CD14-positive monocyte (primary cell): ENCODE data around the gene DPYD. TPM values are rescaled to one million over a fixed set of nuclear protein-coding genes. Genes with fewer than 3 reads are reported as not detected.

Source experiments
- DNase-seq, 3 donors: peaks; one replicate each; pipeline ENCODE4 v3.0.0-alpha.2; 2011 to 2022
- H2AFZ ChIP-seq: 2 replicates; pipeline ENCODE4 v1.6.0; 2012; ENCODE audit warnings: mild to moderate bottlenecking, low read depth, low read length, inconsistent platforms; ENCODE audit not compliant: insufficient read depth, poor library complexity, severe bottlenecking
- H3K27ac ChIP-seq, 2 donors: 1 replicate in 1 of 2; 2 replicates in 1 of 2; pipeline ENCODE4 v1.5.1; 2012 to 2013; ENCODE audit warnings: low read length in 2 of 2, control low read depth in 1 of 2, inconsistent platforms in 1 of 2, low read depth in 1 of 2, mild to moderate bottlenecking in 1 of 2
- H3K27me3 ChIP-seq, 2 donors: one replicate each; pipeline versions ENCODE4 v1.6.0 to v1.6.1; 2011 to 2013; ENCODE audit warnings: low read length in 2 of 2; ENCODE audit not compliant: control insufficient read depth in 2 of 2, insufficient read depth in 2 of 2
- H3K36me3 ChIP-seq, 2 donors: replicated peaks in 1 of 2; 1 replicate in 1 of 2; 2 replicates in 1 of 2; pipeline versions ENCODE4 v1.5.1 to v1.6.1; 2012 to 2013; ENCODE audit warnings: low read length in 2 of 2, control low read depth in 1 of 2, inconsistent platforms in 1 of 2, mild to moderate bottlenecking in 1 of 2; ENCODE audit not compliant: insufficient read depth in 2 of 2, control insufficient read depth in 1 of 2
- H3K4me1 ChIP-seq, 2 donors: 1 replicate in 1 of 2; 2 replicates in 1 of 2; pipeline versions ENCODE4 v1.5.1 to v1.6.1; 2012 to 2013; ENCODE audit warnings: low read length in 2 of 2, control low read depth in 1 of 2, inconsistent platforms in 1 of 2, mild to moderate bottlenecking in 1 of 2, moderate library complexity in 1 of 2; ENCODE audit not compliant: insufficient read depth in 2 of 2, control insufficient read depth in 1 of 2
- H3K4me2 ChIP-seq: replicated peaks from 2 replicates; pipeline ENCODE3; 2012; ENCODE audit warnings: low read length, moderate library complexity, mild to moderate bottlenecking; ENCODE audit not compliant: poor library complexity, severe bottlenecking; ENCODE audit errors: extremely low read depth
- H3K4me3 ChIP-seq, 3 experiments: fragments of 200-600 bp in 1 of 3; sonication (generic) in 1 of 3; replicated peaks in 1 of 3; 1 replicate in 2 of 3; 2 replicates in 1 of 3; pipeline ENCODE4 v1.5.1; 2011 to 2013; ENCODE audit warnings: low read length in 3 of 3, mild to moderate bottlenecking in 3 of 3, control low read depth in 2 of 3, low read depth in 2 of 3, inconsistent platforms in 1 of 3, moderate library complexity in 1 of 3
- H3K79me2 ChIP-seq: 2 replicates; pipeline ENCODE4 v1.6.0; 2012; ENCODE audit warnings: mild to moderate bottlenecking, control low read depth, inconsistent platforms, low read length, moderate library complexity; ENCODE audit not compliant: insufficient read depth
- H3K9ac ChIP-seq: 2 replicates; pipeline ENCODE4 v1.6.0; 2017; ENCODE audit warnings: low read length, mild to moderate bottlenecking; ENCODE audit not compliant: insufficient read depth, poor library complexity, severe bottlenecking
- H3K9me3 ChIP-seq, 2 donors: replicated peaks in 1 of 2; 1 replicate in 1 of 2; 2 replicates in 1 of 2; pipeline versions ENCODE4 v1.5.1 to v1.6.1; 2012 to 2013; ENCODE audit warnings: low read length in 2 of 2, control low read depth in 1 of 2; ENCODE audit not compliant: control insufficient read depth in 1 of 2, insufficient read depth in 1 of 2
- H4K20me1 ChIP-seq: 2 replicates; pipeline ENCODE4 v1.6.0; 2012; ENCODE audit warnings: mild to moderate bottlenecking, low read length, control low read depth, moderate library complexity; ENCODE audit not compliant: insufficient read depth
- H3K27ac Mint-ChIP-seq, 7 donors: one replicate each; pipeline ENCODE4 v1.8.0; 2020; ENCODE audit warnings: mild to moderate bottlenecking in 7 of 7, mixed read lengths in 7 of 7, moderate library complexity in 6 of 7, inconsistent platforms in 2 of 7
- H3K27me3 Mint-ChIP-seq, 3 donors: one replicate each; pipeline ENCODE4 v1.8.0; 2021 to 2022; ENCODE audit warnings: low read depth in 3 of 3, mild to moderate bottlenecking in 3 of 3, mixed read lengths in 3 of 3, moderate library complexity in 3 of 3, inconsistent platforms in 1 of 3
- H3K36me3 Mint-ChIP-seq, 2 donors: one replicate each; pipeline ENCODE4 v1.8.0; 2020; ENCODE audit warnings: mixed read lengths in 2 of 2, inconsistent platforms in 1 of 2, mild to moderate bottlenecking in 1 of 2
- H3K4me1 Mint-ChIP-seq: one replicate; pipeline ENCODE4 v1.8.0; 2020; ENCODE audit warnings: mild to moderate bottlenecking, mixed read lengths
- H3K4me3 Mint-ChIP-seq, 2 donors: one replicate each; pipeline ENCODE4 v1.8.0; 2020; ENCODE audit warnings: mild to moderate bottlenecking in 2 of 2, mixed read lengths in 2 of 2, moderate library complexity in 1 of 2
- H3K9me3 Mint-ChIP-seq, 7 donors: one replicate each; pipeline ENCODE4 v1.8.0; 2020 to 2022; ENCODE audit warnings: mixed read lengths in 7 of 7, mild to moderate bottlenecking in 6 of 7, moderate library complexity in 6 of 7, inconsistent platforms in 2 of 7
- CTCF ChIP-seq: fragments of 200-600 bp; IDR thresholded peaks from one replicate; pipeline ENCODE4 v1.8.0; 2022; ENCODE audit warnings: antibody characterized with exemption, mild to moderate bottlenecking
- WGBS: methylation state at CpG from one replicate; pipeline ENCODE4 v1.1.5; 2013; ENCODE audit warnings: missing lambda C conversion rate; ENCODE audit not compliant: insufficient coverage; 5-methylcytosine and 5-hydroxymethylcytosine counted together
- intact Hi-C, 2 donors: fragments of 100-400 bp; cut with micrococcal nuclease; formaldehyde crosslinking; loops; one replicate each; pipeline versions ENCODE4 v1.15.0 to v1.15.1; 2023
- polyA plus RNA-seq, 3 donors: library from polyadenylated mRNA; depleted of rRNA in 1 of 3; unstranded in 2 of 3; stranded (reverse) in 1 of 3; fragments of 300-500 nt in 2 of 3; fragments of >200 nt in 1 of 3; fragmentation: Illumina TruSeq in 2 of 3; gene quantifications; 1 replicate in 2 of 3; 2 replicates in 1 of 3; pipeline ENCODE4 v1.2.3, GENCODE V29; 2012 to 2021

Gene DPYD
- polyA plus RNA-seq, 3 donors = 87.6 to 171 (median 144) TPM

- H3K9me3 ChIP-seq = peaks cover 0 to 3% of the 10 kb centered on the region in 2 donors
- 100% methylated on average over 2 of the region's 3 CpGs for WGBS
- no peaks in the 10 kb centered on the region for H3K4me1 ChIP-seq
- H4K20me1 ChIP-seq = peaks cover 10% of the 10 kb centered on the region
- H3K4me3 ChIP-seq = no peak overlapping the region
- H3K27me3 Mint-ChIP-seq = no peaks in the 10 kb centered on the region
- no peaks in the 10 kb centered on the region for H3K27me3 ChIP-seq
- no peak overlapping the region for H3K4me3 Mint-ChIP-seq
- H3K9me3 Mint-ChIP-seq = peaks cover 2 to 10% (median 5%) of the 10 kb centered on the region in 7 donors
- no peak for DNase-seq
- peaks cover 0 to 13% of the 10 kb centered on the region in 2 donors for H3K36me3 ChIP-seq
- H3K27ac Mint-ChIP-seq = no peak overlapping the region
- no peaks in the 10 kb centered on the region for H3K79me2 ChIP-seq
- no peak for TF ChIP-seq CTCF
- no peak overlapping the region for H3K27ac ChIP-seq
- peaks cover 18 to 25% of the 10 kb centered on the region in 2 donors for H3K36me3 Mint-ChIP-seq
- no peak overlapping the region for H3K4me2 ChIP-seq
- H3K9ac ChIP-seq = no peak overlapping the region
- intact Hi-C loops = no loop called here
- H3K4me1 Mint-ChIP-seq = no peaks in the 10 kb centered on the region
- no peak overlapping the region for H2AFZ ChIP-seq
These were observed 524.4 kb downstream of the DPYD start for GRCh38 chr1:97396463-97396862.

DNA sequence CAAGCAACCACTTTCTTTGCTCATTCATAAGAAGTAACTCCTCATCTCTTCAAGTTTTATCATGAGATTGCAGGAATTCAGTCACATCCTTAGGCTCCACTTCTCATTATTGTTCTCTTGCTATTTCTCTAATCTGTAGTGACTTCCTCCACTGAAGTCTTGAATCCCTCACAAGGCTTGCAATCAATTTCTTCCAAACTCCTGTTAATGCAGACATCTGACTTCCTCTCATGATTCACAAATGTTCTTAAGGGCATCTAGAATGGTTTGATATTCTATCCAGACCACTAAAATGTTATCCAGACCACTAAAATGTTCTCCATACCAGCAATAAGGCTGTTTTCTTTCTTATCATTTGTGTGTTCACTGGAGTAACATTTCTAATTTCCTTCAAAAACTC, 528.1 kb downstream of the DPYD start:
- no peak for DNase-seq
- Mint-ChIP-seq H3K9me3 (peaks cover 0 to 4% (median 0%) of the 10 kb centered on the region in 7 donors), H3K27ac (no peak overlapping the region), H3K4me3 (no peak overlapping the region), H3K36me3 (peaks cover 25 to 37% of the 10 kb centered on the region in 2 donors), H3K27me3 (no peaks in the 10 kb centered on the region), H3K4me1 (no peaks in the 10 kb centered on the region)
- H3K36me3 ChIP-seq = peaks cover 0 to 17% of the 10 kb centered on the region in 2 donors
- H3K4me1 ChIP-seq = no peaks in the 10 kb centered on the region
- no peak overlapping the region for H3K4me3 ChIP-seq
- intact Hi-C loops = no loop called here
- peaks cover 0 to 3% of the 10 kb centered on the region in 2 donors for H3K9me3 ChIP-seq
- H3K27me3 ChIP-seq = no peaks in the 10 kb centered on the region
- H3K4me2 ChIP-seq = no peak overlapping the region
- peaks cover 35% of the 10 kb centered on the region for H4K20me1 ChIP-seq
- no peak overlapping the region for H3K27ac ChIP-seq
- H2AFZ ChIP-seq = no peak overlapping the region
- H3K79me2 ChIP-seq = no peaks in the 10 kb centered on the region
- TF ChIP-seq CTCF = no peak
- H3K9ac ChIP-seq = no peak overlapping the region
